Naive B cell (primary cell): ENCODE results near the gene RBM15B. TPM values are rescaled to one million over a fixed set of nuclear protein-coding genes. Genes with fewer than 3 reads are reported as not detected.

Experiments
- polyA plus RNA-seq, 6 donors: library from polyadenylated mRNA; unstranded; fragments of 300-500 nt; fragmentation: Illumina TruSeq; gene quantifications; one replicate each; pipeline ENCODE4 v1.2.3, GENCODE V29; 2021; ENCODE audit warnings: low read depth in 6 of 6

Gene RBM15B
- polyA plus RNA-seq, 6 donors from 2014 or later: 12.5 to 22.5 (median 14.5) TPM

Other genes with a start within 250 kb of the RBM15B start
- 10 to 100 TPM; 16.5 to 37.3 (median 29.3) TPM for gene MANF, start 6.0 kb upstream of the RBM15B start, polyA plus RNA-seq
- 10 to 100 TPM in 3 of 6 donors, 1 to 10 TPM in 3; 4.1 to 17.1 (median 10.4) TPM for gene DCAF1, start 108.7 kb downstream of the RBM15B start, polyA plus RNA-seq
- gene RAD54L2, start 147.4 kb downstream of the RBM15B start, polyA plus RNA-seq: 10 to 100 TPM in 4 of 6 donors, 1 to 10 TPM in 2; 4.7 to 20.4 (median 12.8) TPM